ENCODE results near the gene FAM81B. TPM values are rescaled to one million over a fixed set of nuclear protein-coding genes. Genes with fewer than 3 reads are reported as not detected.
"Not testable (repeated sequence)": the region's sequence is repeated elsewhere in the genome, so short reads cannot be mapped to it uniquely, and the experiment has no call there.

The FAM81B gene
- total RNA-seq = 7.6 TPM
- long read RNA-seq, partial matches to known transcripts = 3 of 6 reads
- long read RNA-seq, other reads (novel, unspliced or antisense) = 3 of 6 reads

GRCh38 chr5:95390812-95391492 lies at the start of gene FAM81B:
Gene FAM81B (plus strand): TSS chr5:95391366. CDS start chr5:95391390, 24 bp downstream.
- no peaks in the 10 kb centered on the region for H3K4me1 ChIP-seq
- H3K36me3 ChIP-seq = no peaks in the 10 kb centered on the region
- TF ChIP-seq CTCF (IDR thresholded peaks at IDR 0.05) = no peak
- H3K4me3 ChIP-seq = no peak within 1 kb of the TSS
- H3K27ac ChIP-seq = no peak within 1 kb of the TSS
- intact Hi-C loops (cut with DNase I) = no loop called here
- no peaks in the 10 kb centered on the region for H3K9me3 ChIP-seq
- ATAC-seq (no peak), DNase-seq (no peak)
- H3K27me3 ChIP-seq (ENCODE audit: low read depth) = no peaks in the 10 kb centered on the region

- H3K9me3 ChIP-seq; H3K4me3 ChIP-seq; H3K27ac ChIP-seq; intact Hi-C loops (cut with DNase I); DNase-seq; H3K4me1 ChIP-seq; H3K27me3 ChIP-seq (ENCODE audit: low read depth); H3K36me3 ChIP-seq; ATAC-seq: not testable (repeated sequence)
Measured at GRCh38 chr5:95341444-95341843, 49.7 kb upstream of the FAM81B start.

GRCh38 chr5:95347506-95348120 lies 43.6 kb upstream of the FAM81B start:
- H3K36me3 ChIP-seq = no peaks in the 10 kb centered on the region
- no peak overlapping the region for H3K4me3 ChIP-seq
- no peak for DNase-seq
- no peaks in the 10 kb centered on the region for H3K4me1 ChIP-seq
- no peak for TF ChIP-seq CTCF (IDR thresholded peaks at IDR 0.05)
- no peaks in the 10 kb centered on the region for H3K9me3 ChIP-seq
- intact Hi-C loops (cut with DNase I) = no loop called here
- H3K27me3 ChIP-seq (ENCODE audit: low read depth) = no peaks in the 10 kb centered on the region
- no peak for ATAC-seq
- H3K27ac ChIP-seq = no peak overlapping the region

- no peak for TF ChIP-seq CTCF (IDR thresholded peaks at IDR 0.05)
- Histone ChIP-seq H3K4me1 (no peaks in the 10 kb centered on the region), H3K9me3 (no peaks in the 10 kb centered on the region), H3K4me3 (no peak overlapping the region), H3K27me3 (ENCODE audit: low read depth) (no peaks in the 10 kb centered on the region), H3K27ac (no peak overlapping the region), H3K36me3 (no peaks in the 10 kb centered on the region)
- no peak for ATAC-seq
- DNase-seq = no peak
- intact Hi-C loops (cut with DNase I) = no loop called here
Measured at GRCh38 chr5:95350631-95351030, 40.5 kb upstream of the FAM81B start.

GRCh38 chr5:95352691-95353090 lies 38.5 kb upstream of the FAM81B start:
- Histone ChIP-seq H3K27ac (no peak overlapping the region), H3K9me3 (no peaks in the 10 kb centered on the region), H3K4me3 (no peak overlapping the region), H3K36me3 (no peaks in the 10 kb centered on the region), H3K27me3 (ENCODE audit: low read depth) (no peaks in the 10 kb centered on the region), H3K4me1 (no peaks in the 10 kb centered on the region)
- DNase-seq = no peak
- TF ChIP-seq CTCF (IDR thresholded peaks at IDR 0.05) = no peak
- intact Hi-C loops (cut with DNase I) = no loop called here
- ATAC-seq = peak in 1 of 2 donors; percentile 47

GRCh38 chr5:95358320-95358719 lies 32.8 kb upstream of the FAM81B start:
- DNase-seq (no peak), ATAC-seq (no peak)
- TF ChIP-seq CTCF (IDR thresholded peaks at IDR 0.05) = no peak
- H3K36me3 ChIP-seq = no peaks in the 10 kb centered on the region
- no peaks in the 10 kb centered on the region for H3K27me3 ChIP-seq (ENCODE audit: low read depth)
- H3K4me3 ChIP-seq = no peak overlapping the region
- no peaks in the 10 kb centered on the region for H3K9me3 ChIP-seq
- intact Hi-C loops (cut with DNase I) = no loop called here
- no peaks in the 10 kb centered on the region for H3K4me1 ChIP-seq
- H3K27ac ChIP-seq = no peak overlapping the region

Data from lower lobe of right lung (tissue), 2 donors.